Measurements from ENCODE around the gene UGT1A1. TPM values are rescaled to one million over a fixed set of nuclear protein-coding genes. Genes with fewer than 3 reads are reported as not detected.

Gene UGT1A1
- total and polyA plus RNA-seq, 2 of the 13 experiments (the other 11 are each of a cell fraction or from before 2014, with no cell fraction given), result 0.69 to 0.75 TPM

GRCh38 chr2:233756429-233757081 lies 3.5 kb upstream of the UGT1A1 start (continued):
- no peak for TF ChIP-seq RNF219 (CRISPR knock-in tag; IDR thresholded peaks at IDR 0.05)
- no peak for TF ChIP-seq SMAD9 (CRISPR knock-in tag; IDR thresholded peaks at IDR 0.05)
- no peak for TF ChIP-seq BORCS8-MEF2B (CRISPR knock-in tag; IDR thresholded peaks at IDR 0.05)
- peak; percentile 92 for TF ChIP-seq KDM1A (CRISPR knock-in tag; IDR thresholded peaks at IDR 0.05)
- TF ChIP-seq ZBTB37 (CRISPR knock-in tag; IDR thresholded peaks at IDR 0.05), result peak; percentile 94
- peak; percentile 95 for TF ChIP-seq CREM (IDR thresholded peaks at IDR 0.05)
- TF ChIP-seq CREM (CRISPR knock-in tag; IDR thresholded peaks at IDR 0.05), result no peak
- no peak for TF ChIP-seq MAFG (CRISPR knock-in tag; IDR thresholded peaks at IDR 0.05)
- TF ChIP-seq ZNF83 (CRISPR knock-in tag; IDR thresholded peaks at IDR 0.05; ENCODE audit: borderline replicate concordance), result no peak
- TF ChIP-seq MED1 (CRISPR knock-in tag; IDR thresholded peaks at IDR 0.05), result peak; percentile 95
- TF ChIP-seq MXD3 (CRISPR knock-in tag; IDR thresholded peaks at IDR 0.05), result no peak
- TF ChIP-seq MEF2D (CRISPR knock-in tag; IDR thresholded peaks at IDR 0.05), result peak; percentile 93
- TF ChIP-seq BRD4 (CRISPR knock-in tag; IDR thresholded peaks at IDR 0.05), result no peak
- peak; percentile 76; the same call in 1 of the 2 replicates for TF ChIP-seq NCOA1 (CRISPR knock-in tag; IDR thresholded peaks at IDR 0.05)
- peak; percentile 82; the same call in 1 of the 2 replicates for TF ChIP-seq CEBPB (IDR thresholded peaks at IDR 0.05; ENCODE audit: borderline replicate concordance, low read depth, low read length)
- TF ChIP-seq ARNT2 (CRISPR knock-in tag; IDR thresholded peaks at IDR 0.05; ENCODE audit: low read depth), result no peak
- TF ChIP-seq ZNF441 (CRISPR knock-in tag; IDR thresholded peaks at IDR 0.05; ENCODE audit: borderline replicate concordance), result no peak; the same call in 1 of the 2 replicates
- no peak for TF ChIP-seq HMGA1 (CRISPR knock-in tag; conservative IDR thresholded peaks at IDR 0.05)
- TF ChIP-seq HDAC6 (IDR thresholded peaks at IDR 0.05; ENCODE audit: low read depth, low read length), result no peak
- TF ChIP-seq SP2 (CRISPR knock-in tag; IDR thresholded peaks at IDR 0.05), result no peak
- 0 out of 2 replicates have a peak, but pooled peaks have one; percentile 74 for TF ChIP-seq ZNF841 (CRISPR knock-in tag; IDR thresholded peaks at IDR 0.05; ENCODE audit: borderline replicate concordance)
- peak; percentile 77; the same call in 1 of the 2 replicates for TF ChIP-seq ZSCAN9 (CRISPR knock-in tag; IDR thresholded peaks at IDR 0.05; ENCODE audit: borderline replicate concordance)
- no peak for TF ChIP-seq ZBTB44 (CRISPR knock-in tag; IDR thresholded peaks at IDR 0.05)
- no peak for TF ChIP-seq TSC22D2 (CRISPR knock-in tag; IDR thresholded peaks at IDR 0.05; ENCODE audit: borderline replicate concordance)
- TF ChIP-seq ZNF558 (CRISPR knock-in tag; IDR thresholded peaks at IDR 0.05; ENCODE audit: borderline replicate concordance), result no peak
- peak; percentile 89 for TF ChIP-seq BATF2 (CRISPR knock-in tag; IDR thresholded peaks at IDR 0.05)
